ENCODE measurements around the gene FAM180A. TPM values are rescaled to one million over a fixed set of nuclear protein-coding genes. Genes with fewer than 3 reads are reported as not detected.
"Not testable (repeated sequence)": the region's sequence is repeated elsewhere in the genome, so short reads cannot be mapped to it uniquely, and the experiment has no call there.

FAM180A gene
- total RNA-seq, 1 donor from 2014 or later = 0.24 TPM

GRCh38 chr7:135777626-135778398 is 29.2 kb upstream of the FAM180A start:
- Mint-ChIP-seq H3K4me3 (ENCODE audit: unreplicated experiment) (no peak overlapping the region), H3K36me3 (ENCODE audit: unreplicated experiment) (peaks cover 5% of the 10 kb centered on the region), H3K4me1 (ENCODE audit: unreplicated experiment) (peaks cover 13% of the 10 kb centered on the region), H3K9me3 (ENCODE audit: unreplicated experiment) (peaks cover 20% of the 10 kb centered on the region), H3K27me3 (ENCODE audit: unreplicated experiment) (peaks cover 12% of the 10 kb centered on the region), H3K27ac (ENCODE audit: unreplicated experiment) (no peak overlapping the region)
- DNase-seq (ENCODE audit: extremely low spot score, unreplicated experiment) = no peak
- TF ChIP-seq CTCF (IDR thresholded peaks at IDR 0.05) = no peak

- peaks cover 20% of the 10 kb centered on the region for H3K9me3 Mint-ChIP-seq (ENCODE audit: unreplicated experiment)
- not testable (repeated sequence) for H3K36me3 Mint-ChIP-seq (ENCODE audit: unreplicated experiment); DNase-seq (ENCODE audit: extremely low spot score, unreplicated experiment); H3K4me3 Mint-ChIP-seq (ENCODE audit: unreplicated experiment); H3K27ac Mint-ChIP-seq (ENCODE audit: unreplicated experiment)
- peaks cover 11% of the 10 kb centered on the region for H3K27me3 Mint-ChIP-seq (ENCODE audit: unreplicated experiment)
- H3K4me1 Mint-ChIP-seq (ENCODE audit: unreplicated experiment) = peaks cover 18% of the 10 kb centered on the region
Observed at GRCh38 chr7:135775915-135776314, 27.3 kb upstream of the FAM180A start.

GRCh38 chr7:135775230-135775629 is 26.6 kb upstream of the FAM180A start:
- Mint-ChIP-seq H3K9me3 (ENCODE audit: unreplicated experiment) (peaks cover 20% of the 10 kb centered on the region), H3K27me3 (ENCODE audit: unreplicated experiment) (peaks cover 7% of the 10 kb centered on the region), H3K36me3 (ENCODE audit: unreplicated experiment) (peaks cover 5% of the 10 kb centered on the region), H3K4me3 (ENCODE audit: unreplicated experiment) (no peak overlapping the region), H3K27ac (ENCODE audit: unreplicated experiment) (no peak overlapping the region), H3K4me1 (ENCODE audit: unreplicated experiment) (peaks cover 18% of the 10 kb centered on the region)
- TF ChIP-seq CTCF (IDR thresholded peaks at IDR 0.05) = no peak
- no peak for DNase-seq (ENCODE audit: extremely low spot score, unreplicated experiment)

- DNase-seq (ENCODE audit: extremely low spot score, unreplicated experiment) = no peak
- Mint-ChIP-seq H3K4me1 (ENCODE audit: unreplicated experiment) (peaks cover 18% of the 10 kb centered on the region), H3K27ac (ENCODE audit: unreplicated experiment) (no peak overlapping the region)
Observed at GRCh38 chr7:135774284-135774683, 25.7 kb upstream of the FAM180A start.

GRCh38 chr7:135773464-135773863 is 24.9 kb upstream of the FAM180A start:
- Mint-ChIP-seq H3K4me1 (ENCODE audit: unreplicated experiment) (peaks cover 18% of the 10 kb centered on the region), H3K9me3 (ENCODE audit: unreplicated experiment) (peaks cover 15% of the 10 kb centered on the region), H3K36me3 (ENCODE audit: unreplicated experiment) (peaks cover 5% of the 10 kb centered on the region), H3K27me3 (ENCODE audit: unreplicated experiment) (peaks cover 2% of the 10 kb centered on the region), H3K4me3 (ENCODE audit: unreplicated experiment) (no peak overlapping the region), H3K27ac (ENCODE audit: unreplicated experiment) (no peak overlapping the region)
- no peak for TF ChIP-seq CTCF (IDR thresholded peaks at IDR 0.05)
- DNase-seq (ENCODE audit: extremely low spot score, unreplicated experiment) = no peak

More at GRCh38 chr7:135774284-135774683, 25.7 kb upstream of the FAM180A start:
- no peak for TF ChIP-seq CTCF (IDR thresholded peaks at IDR 0.05)
- H3K27me3 Mint-ChIP-seq (ENCODE audit: unreplicated experiment) = peaks cover 7% of the 10 kb centered on the region
- H3K36me3 Mint-ChIP-seq (ENCODE audit: unreplicated experiment) = peaks cover 5% of the 10 kb centered on the region
- H3K4me3 Mint-ChIP-seq (ENCODE audit: unreplicated experiment) = no peak overlapping the region
- H3K9me3 Mint-ChIP-seq (ENCODE audit: unreplicated experiment) = peaks cover 20% of the 10 kb centered on the region

Measured in osteocyte (in vitro differentiated cells).